ENCODE data around the gene RABGAP1. TPM values are rescaled to one million over a fixed set of nuclear protein-coding genes. Genes with fewer than 3 reads are reported as not detected.

Gene RABGAP1
- total RNA-seq, 1 donor from 2014 or later, result 55.6 TPM

GRCh38 chr9:123046406-123047195, 105.8 kb downstream of the RABGAP1 start:
- no peak for DNase-seq (ENCODE audit: low spot score)

- DNase-seq (ENCODE audit: low spot score), result no peak
Measured at GRCh38 chr9:123048748-123049147, 107.9 kb downstream of the RABGAP1 start.

- no peak for DNase-seq (ENCODE audit: low spot score)
Measured at GRCh38 chr9:123049589-123050222, 108.9 kb downstream of the RABGAP1 start.

GRCh38 chr9:123053046-123053445, 112.2 kb downstream of the RABGAP1 start:
- no peak for DNase-seq (ENCODE audit: low spot score)

GRCh38 chr9:123053711-123054110, 112.9 kb downstream of the RABGAP1 start:
- DNase-seq (ENCODE audit: low spot score), result no peak

- no peak for DNase-seq (ENCODE audit: low spot score)
Measured at GRCh38 chr9:123058834-123059233, 118.0 kb downstream of the RABGAP1 start.

- DNase-seq (ENCODE audit: low spot score), result no peak
Measured at GRCh38 chr9:123059472-123060220, 118.8 kb downstream of the RABGAP1 start.

- DNase-seq (ENCODE audit: low spot score), result no peak
Measured at GRCh38 chr9:123061216-123061615, 120.4 kb downstream of the RABGAP1 start.

- no peak for DNase-seq (ENCODE audit: low spot score)
Measured at GRCh38 chr9:123062351-123063176, 121.7 kb downstream of the RABGAP1 start.

- DNase-seq (ENCODE audit: low spot score), result no peak
Measured at GRCh38 chr9:123063177-123063598, 122.4 kb downstream of the RABGAP1 start.

- no peak for DNase-seq (ENCODE audit: low spot score)
Measured at GRCh38 chr9:123063896-123064295, 123.1 kb downstream of the RABGAP1 start.

- no peak for DNase-seq (ENCODE audit: low spot score)
Measured at GRCh38 chr9:123064716-123065115, 123.9 kb downstream of the RABGAP1 start.

- no peak for DNase-seq (ENCODE audit: low spot score)
Measured at GRCh38 chr9:123065196-123065595, 124.4 kb downstream of the RABGAP1 start.

GRCh38 chr9:123067136-123067535, 126.3 kb downstream of the RABGAP1 start:
- DNase-seq (ENCODE audit: low spot score), result no peak

GRCh38 chr9:123069010-123069481, 128.2 kb downstream of the RABGAP1 start:
- no peak for DNase-seq (ENCODE audit: low spot score)

GRCh38 chr9:123070198-123070597, 129.4 kb downstream of the RABGAP1 start:
- DNase-seq (ENCODE audit: low spot score), result no peak

GRCh38 chr9:123072407-123072995, 131.7 kb downstream of the RABGAP1 start:
- no peak for DNase-seq (ENCODE audit: low spot score)

GRCh38 chr9:123073441-123073840, 132.6 kb downstream of the RABGAP1 start:
- no peak for DNase-seq (ENCODE audit: low spot score)

GRCh38 chr9:123073991-123074422, 133.2 kb downstream of the RABGAP1 start:
- no peak for DNase-seq (ENCODE audit: low spot score)

GRCh38 chr9:123074628-123075027, 133.8 kb downstream of the RABGAP1 start:
- DNase-seq (ENCODE audit: low spot score), result no peak

GRCh38 chr9:123080444-123080843, 139.6 kb downstream of the RABGAP1 start:
- DNase-seq (ENCODE audit: low spot score), result no peak
